Vagina (tissue), 1 donor: ENCODE data around the gene FBXL20. TPM values are rescaled to one million over a fixed set of nuclear protein-coding genes. Genes with fewer than 3 reads are reported as not detected.

Experiments
- total RNA-seq: library from RNA; depleted of rRNA; stranded (reverse); fragments of >200 nt; gene quantifications from one replicate; pipeline ENCODE4 v1.2.3, GENCODE V29; 2016

The FBXL20 gene
- total RNA-seq, 1 donor from 2014 or later: 15.7 TPM

Other genes with a start within 250 kb of the FBXL20 start
- gene PLXDC1, start 250.0 kb downstream of the FBXL20 start, total RNA-seq: 6.6 TPM
- not detected for gene ARL5C, start 235.5 kb downstream of the FBXL20 start, total RNA-seq
- gene CACNB1, start 204.0 kb downstream of the FBXL20 start, total RNA-seq: 8.3 TPM
- 2,758 TPM for gene RPL19, start 201.3 kb downstream of the FBXL20 start, total RNA-seq
- gene STAC2, start 175.7 kb downstream of the FBXL20 start, total RNA-seq: 0.98 TPM
- 23.1 TPM for gene MED1, start 49.6 kb upstream of the FBXL20 start, total RNA-seq
- gene CDK12, start 59.9 kb upstream of the FBXL20 start, total RNA-seq: 36.8 TPM
- gene NEUROD2, start 206.3 kb upstream of the FBXL20 start, total RNA-seq: not detected
- 9.3 TPM for gene PPP1R1B, start 225.3 kb upstream of the FBXL20 start, total RNA-seq
- 148 TPM for gene STARD3, start 235.5 kb upstream of the FBXL20 start, total RNA-seq